ENCODE results near the gene CLHC1.

GRCh38 chr2:55169359-55169758 is 62.7 kb downstream of the CLHC1 start:
- no peak for TF ChIP-seq ZNF274 (IDR thresholded peaks at IDR 0.05; ENCODE audit: insufficient read depth, insufficient read length)
- no peak for TF ChIP-seq YY1 (IDR thresholded peaks at IDR 0.05; ENCODE audit: low read depth, low read length)
- no peak for TF ChIP-seq RUNX3 (IDR thresholded peaks at IDR 0.05; ENCODE audit: low read length)
- TF ChIP-seq NFIC (IDR thresholded peaks at IDR 0.05; ENCODE audit: low read depth, low read length) = no peak
- TF ChIP-seq CTCF (IDR thresholded peaks at IDR 0.05 in 2 of 3, conservative IDR thresholded peaks at IDR 0.05 in 1 of 3; ENCODE audit: control insufficient read depth in 2 of 3, extremely low read depth in 1 of 3, insufficient read depth in 1 of 3, low read depth in 3 of 3, low read length in 3 of 3) = no peak
